Neuronal stem cell (in vitro differentiated cells): ENCODE results near the gene NFX1. TPM values are rescaled to one million over a fixed set of nuclear protein-coding genes. Genes with fewer than 3 reads are reported as not detected.

ENCODE experiments used
- small RNA-seq: library from polyadenylated mRNA; stranded (forward); fragments of <200 nt; extraction: miRNeasy Mini kit (QIAGEN cat#:217004); gene quantifications from one replicate; pipeline ENCODE3, GENCODE V24; 2013; ENCODE audit not compliant: insufficient read depth

The NFX1 gene

Small RNA genes within 50 kb of the gene (small RNA-seq; reads per million reads assigned to genes)
- not detected for gene RF00019
